Caco-2 (cell line): ENCODE results near the gene TCP11. TPM values are rescaled to one million over a fixed set of nuclear protein-coding genes. Genes with fewer than 3 reads are reported as not detected.

Experiments used
- BruUV-seq: library from RNA; stranded (reverse); fragments of 400-500 nt; replicated peaks from 2 replicates; lab custom pipeline; 2021; lab: Mats Ljungman, UMichigan
- CTCF ChIA-PET: fragments of 300-600 bp; sonication (Branson Sonifier 250); formaldehyde crosslinking; loops from one replicate; lab custom pipeline; 2022; ENCODE audit warnings: antibody characterized with exemption; lab: Charles Lee
- POLR2A ChIA-PET: fragments of 300-600 bp; sonication (Branson Sonifier 250); formaldehyde crosslinking; loops from one replicate; lab custom pipeline; 2022; ENCODE audit warnings: antibody characterized with exemption; lab: Charles Lee
- DNase-seq, 2 experiments: peaks; one replicate each; pipeline versions ENCODE4 v3.0.0 to v3.0.0-alpha.2; 2020 to 2022
- H3K27me3 ChIP-seq: replicated peaks from 2 replicates; pipeline ENCODE4 v1.6.0; 2011; ENCODE audit warnings: low read length; ENCODE audit not compliant: control insufficient read depth, insufficient read depth
- H3K36me3 ChIP-seq: 2 replicates; pipeline ENCODE4 v1.5.1; 2011; ENCODE audit warnings: low read length; ENCODE audit not compliant: control insufficient read depth, insufficient read depth
- H3K4me1 ChIP-seq: fragments of 250-450 bp; sonication (Bioruptor Pico); 2 replicates; pipeline ENCODE4 v1.5.1; 2020; ENCODE audit warnings: mild to moderate bottlenecking
- H3K4me3 ChIP-seq: 2 replicates; pipeline ENCODE4 v1.5.1; 2011; ENCODE audit warnings: low read depth, mild to moderate bottlenecking, control low read depth, low read length
- H3K9me3 ChIP-seq: fragments of 250-450 bp; sonication (Bioruptor Pico); 2 replicates; pipeline ENCODE4 v1.5.1; 2020; ENCODE audit warnings: mild to moderate bottlenecking, moderate library complexity
- H3K27ac Mint-ChIP-seq: one replicate; pipeline ENCODE4 v1.8.0; 2022; ENCODE audit warnings: mixed read lengths; ENCODE audit not compliant: unreplicated experiment
- H3K27me3 Mint-ChIP-seq: one replicate; pipeline ENCODE4 v1.8.0; 2022; ENCODE audit warnings: mixed read lengths; ENCODE audit not compliant: insufficient read depth, unreplicated experiment
- H3K36me3 Mint-ChIP-seq: one replicate; pipeline ENCODE4 v1.8.0; 2022; ENCODE audit warnings: mild to moderate bottlenecking, mixed read lengths; ENCODE audit not compliant: insufficient read depth, unreplicated experiment
- H3K4me1 Mint-ChIP-seq: one replicate; pipeline ENCODE4 v1.8.0; 2022; ENCODE audit warnings: low read depth, mixed read lengths; ENCODE audit not compliant: unreplicated experiment
- H3K4me3 Mint-ChIP-seq: one replicate; pipeline ENCODE4 v1.8.0; 2022; ENCODE audit warnings: mild to moderate bottlenecking, moderate library complexity, mixed read lengths; ENCODE audit not compliant: unreplicated experiment
- H3K9me3 Mint-ChIP-seq: one replicate; pipeline ENCODE4 v1.8.0; 2022; ENCODE audit warnings: mixed read lengths; ENCODE audit not compliant: unreplicated experiment
- CTCF ChIP-seq, 2 experiments: fragments of 200-600 bp in 1 of 2; IDR thresholded peaks; 1 replicate in 1 of 2; 2 replicates in 1 of 2; pipeline versions ENCODE4 v1.5.1 to v1.8.0; 2011 to 2022; ENCODE audit warnings: antibody characterized with exemption in 1 of 2, control low read depth in 1 of 2, inconsistent platforms in 1 of 2, low read depth in 1 of 2, low read length in 1 of 2, mild to moderate bottlenecking in 1 of 2, moderate library complexity in 1 of 2; ENCODE audit not compliant: insufficient read depth in 1 of 2, severe bottlenecking in 1 of 2, unreplicated experiment in 1 of 2
- intact Hi-C: fragments of 100-400 bp; cut with micrococcal nuclease; formaldehyde crosslinking; loops from one replicate; pipeline ENCODE4 v1.10.0; 2022; ENCODE audit not compliant: unreplicated experiment
- total RNA-seq: library from RNA; stranded (reverse); gene quantifications from 2 replicates; pipeline ENCODE4 v1.2.3, GENCODE V29; 2022

The TCP11 gene
- total RNA-seq, 1 experiment from 2014 or later, result not detected

- Mint-ChIP-seq H3K9me3 (peaks cover 6% of the 10 kb centered on the region), H3K4me3 (no peak overlapping the region), H3K27me3 (no peaks in the 10 kb centered on the region), H3K27ac (no peak overlapping the region), H3K36me3 (no peaks in the 10 kb centered on the region), H3K4me1 (peaks cover 9% of the 10 kb centered on the region)
- no peak for DNase-seq
- Histone ChIP-seq H3K4me1 (no peaks in the 10 kb centered on the region), H3K36me3 (no peaks in the 10 kb centered on the region), H3K4me3 (no peak overlapping the region), H3K27me3 (no peaks in the 10 kb centered on the region), H3K9me3 (0 out of 2 replicates have a peak, but pooled peaks cover 3% of the 10 kb centered on the region)
- ChIA-PET CTCF (no interaction called here), POLR2A (no interaction called here)
- TF ChIP-seq CTCF (IDR thresholded peaks at IDR 0.05; ENCODE audit: insufficient read depth in 1 of 2, low read depth in 1 of 2, low read length in 1 of 2, severe bottlenecking in 1 of 2, unreplicated experiment in 1 of 2), result no peak
- intact Hi-C loops, result no loop called here
- no TSS peak for BruUV-seq
Observed at GRCh38 chr6:35105078-35105477, 36.1 kb downstream of the TCP11 start.

- Histone ChIP-seq H3K4me3 (no peak overlapping the region), H3K9me3 (no peaks in the 10 kb centered on the region), H3K27me3 (no peaks in the 10 kb centered on the region), H3K4me1 (peaks cover 7% of the 10 kb centered on the region; the same call in 1 of the 2 replicates), H3K36me3 (no peaks in the 10 kb centered on the region)
- no peak for DNase-seq
- Mint-ChIP-seq H3K4me3 (no peak overlapping the region), H3K36me3 (no peaks in the 10 kb centered on the region), H3K9me3 (no peaks in the 10 kb centered on the region), H3K27me3 (no peaks in the 10 kb centered on the region), H3K27ac (no peak overlapping the region), H3K4me1 (peaks cover 12% of the 10 kb centered on the region)
- no peak for TF ChIP-seq CTCF (IDR thresholded peaks at IDR 0.05; ENCODE audit: insufficient read depth in 1 of 2, low read depth in 1 of 2, low read length in 1 of 2, severe bottlenecking in 1 of 2, unreplicated experiment in 1 of 2)
- CTCF ChIA-PET, result no interaction called here
- POLR2A ChIA-PET, result no interaction called here
- intact Hi-C loops, result no loop called here
- BruUV-seq, result no TSS peak
Observed at GRCh38 chr6:35099116-35099515, 42.0 kb downstream of the TCP11 start.

GRCh38 chr6:35096129-35096862 is 44.8 kb downstream of the TCP11 start:
- CTCF ChIA-PET, result no interaction called here
- no peaks in the 10 kb centered on the region for H3K27me3 Mint-ChIP-seq
- no TSS peak for BruUV-seq
- no peaks in the 10 kb centered on the region for H3K9me3 Mint-ChIP-seq
- no peaks in the 10 kb centered on the region for H3K36me3 Mint-ChIP-seq
- Histone ChIP-seq H3K27me3 (no peaks in the 10 kb centered on the region), H3K9me3 (no peaks in the 10 kb centered on the region), H3K4me3 (no peak overlapping the region), H3K4me1 (peaks cover 7% of the 10 kb centered on the region; the same call in 1 of the 2 replicates), H3K36me3 (no peaks in the 10 kb centered on the region)
- no peak for DNase-seq
- intact Hi-C loops, result no loop called here
- H3K4me3 Mint-ChIP-seq, result no peak overlapping the region
- peak overlapping the region; percentile 55 for H3K27ac Mint-ChIP-seq
- peaks cover 12% of the 10 kb centered on the region for H3K4me1 Mint-ChIP-seq
- POLR2A ChIA-PET, result no interaction called here
- TF ChIP-seq CTCF (IDR thresholded peaks at IDR 0.05; ENCODE audit: insufficient read depth in 1 of 2, low read depth in 1 of 2, low read length in 1 of 2, severe bottlenecking in 1 of 2, unreplicated experiment in 1 of 2), result no peak
